Heart right ventricle (tissue), 16 donors: ENCODE results near the gene F11. TPM values are rescaled to one million over a fixed set of nuclear protein-coding genes. Genes with fewer than 3 reads are reported as not detected.

Source experiments
- ATAC-seq, 8 donors: fragments of 200-7000 bp; cut with Tn5 transposase; one replicate each; pipeline ENCODE4 v1.9.1; 2020; ENCODE audit warnings: mild to moderate bottlenecking in 8 of 8, moderate library complexity in 8 of 8, moderate number of reproducible peaks in 1 of 8
- DNase-seq, 2 donors: peaks; one replicate each; pipeline ENCODE4 v3.0.0-alpha.2; 2020
- H3K27ac ChIP-seq, 10 donors: fragments of 200-600 bp; sonication (generic) in 2 of 10; one replicate each; pipeline versions ENCODE4 v1.5.0 to v1.8.0; 2020 to 2022; ENCODE audit warnings: mild to moderate bottlenecking in 3 of 10
- H3K27me3 ChIP-seq, 7 donors: fragments of 200-600 bp; one replicate each; pipeline ENCODE4 v1.8.0; 2021 to 2022; ENCODE audit warnings: mild to moderate bottlenecking in 2 of 7
- H3K36me3 ChIP-seq, 9 donors: fragments of 200-600 bp; sonication (generic) in 1 of 9; one replicate each; pipeline versions ENCODE4 v1.5.0 to v1.8.0; 2020 to 2022; ENCODE audit warnings: mild to moderate bottlenecking in 2 of 9
- H3K4me1 ChIP-seq, 9 donors: fragments of 200-600 bp; sonication (generic) in 1 of 9; one replicate each; pipeline versions ENCODE4 v1.5.0 to v1.8.0; 2020 to 2022; ENCODE audit warnings: mild to moderate bottlenecking in 4 of 9
- H3K4me3 ChIP-seq, 10 donors: fragments of 200-600 bp; sonication (generic) in 2 of 10; one replicate each; pipeline versions ENCODE4 v1.5.0 to v1.8.0; 2020 to 2022; ENCODE audit warnings: mild to moderate bottlenecking in 7 of 10, moderate library complexity in 2 of 10
- H3K9me3 ChIP-seq, 11 donors: fragments of 200-600 bp in 10 of 11; sonication (generic) in 2 of 11; one replicate each; pipeline versions ENCODE4 v1.5.0 to v1.8.0; 2013 to 2022; ENCODE audit warnings: mild to moderate bottlenecking in 2 of 11, control low read depth in 1 of 11, moderate library complexity in 1 of 11
- CTCF ChIP-seq, 9 donors: fragments of 200-600 bp; sonication (generic) in 2 of 9; IDR thresholded peaks; one replicate each; pipeline versions ENCODE4 v1.5.0 to v1.8.0; 2021 to 2022; ENCODE audit warnings: antibody characterized with exemption in 9 of 9, mild to moderate bottlenecking in 5 of 9, moderate library complexity in 1 of 9
- WGBS, 2 donors: extraction: QIAGEN DNeasy Blood & Tissue Kit; methylation state at CpG; one replicate each; pipeline ENCODE4 v1.1.7; 2013; ENCODE audit warnings: inconsistent platforms in 1 of 2; 5-methylcytosine and 5-hydroxymethylcytosine counted together
- intact Hi-C, 10 donors: fragments of 100-400 bp; cut with DNase I; formaldehyde crosslinking; loops; one replicate each; pipeline versions ENCODE4 v1.11.1 to v1.14.2; 2022
- long read RNA-seq, 3 donors: library from polyadenylated mRNA; unstranded; transcript quantifications; one replicate each; pipeline ENCODE4 v2.0.0, GENCODE V29; 2020 to 2021
- polyA plus RNA-seq, 2 donors: library from polyadenylated mRNA; stranded (reverse); fragments of 200-250 nt; gene quantifications; one replicate each; pipeline ENCODE4 v1.2.3, GENCODE V29; 2013
- total RNA-seq, 10 donors: library from RNA; stranded (reverse); fragmentation: NEBNext Ultra II Directional in 3 of 10; extraction: Animal tissue kit (Norgen Biotek cat#: 25700) in 3 of 10; gene quantifications; one replicate each; pipeline versions ENCODE4 v1.2.1 to v1.2.4, GENCODE V29; 2021 to 2023
- donor health status: Arrhythmogenic right ventricular cardiomyopathy.
- donor health status: ischemic (EF 13 %, LVEDD 7.1; RV severe dilation, severe dysfunction).
- donor health status: healthy with polysubstance abuse.
- donor health status: DM: no; HTN: yes; CAD: no.
- donor health status: DM: no; HTN: no; CAD: no.
- donor health status: ischemic (EF 25% LVEDD 6.9; RV normal size, moderate dysfunction).
- donor health status: ischemic (EF 25% LVEDD 5.7; RV mildly dilated, moderate dysfunction).
- donor health status: healthy.
- donor health status: DM: yes; HTN: yes; CAD: no.
- donor health status: Ischemic cardiomyopathy.
- donor health status: ischemic (EF 35%, LVEDD 5.7; RV mildly dilated, moderate dysfunction).
- donor health status: nonischemic (EF 11% LVEDD 7.7; RV severe dilation, severe dysfunction).
- donor health status: DM: yes; HTN: yes; CAD: no.
- donor health status: PGD.
- donor health status: ischemic (EF 29% LVEDD 5.4; RV normal size, mild dysfunction).
- donor health status: nonischemic (EF 23%, LVEDD 6.1; RV moderate dilation, normal function).

The F11 gene
- under 1 TPM in 2 of 10 donors, not detected in 8; 0.16 to 0.37 TPM for total RNA-seq
- polyA plus RNA-seq, result under 1 TPM in 1 of 2 donors, not detected in 1; 0.09 TPM
- long read RNA-seq, donor 1, result 0 reads
- long read RNA-seq, donor 2, result 0 reads
- long read RNA-seq, donor 3, result 0 reads

DNA sequence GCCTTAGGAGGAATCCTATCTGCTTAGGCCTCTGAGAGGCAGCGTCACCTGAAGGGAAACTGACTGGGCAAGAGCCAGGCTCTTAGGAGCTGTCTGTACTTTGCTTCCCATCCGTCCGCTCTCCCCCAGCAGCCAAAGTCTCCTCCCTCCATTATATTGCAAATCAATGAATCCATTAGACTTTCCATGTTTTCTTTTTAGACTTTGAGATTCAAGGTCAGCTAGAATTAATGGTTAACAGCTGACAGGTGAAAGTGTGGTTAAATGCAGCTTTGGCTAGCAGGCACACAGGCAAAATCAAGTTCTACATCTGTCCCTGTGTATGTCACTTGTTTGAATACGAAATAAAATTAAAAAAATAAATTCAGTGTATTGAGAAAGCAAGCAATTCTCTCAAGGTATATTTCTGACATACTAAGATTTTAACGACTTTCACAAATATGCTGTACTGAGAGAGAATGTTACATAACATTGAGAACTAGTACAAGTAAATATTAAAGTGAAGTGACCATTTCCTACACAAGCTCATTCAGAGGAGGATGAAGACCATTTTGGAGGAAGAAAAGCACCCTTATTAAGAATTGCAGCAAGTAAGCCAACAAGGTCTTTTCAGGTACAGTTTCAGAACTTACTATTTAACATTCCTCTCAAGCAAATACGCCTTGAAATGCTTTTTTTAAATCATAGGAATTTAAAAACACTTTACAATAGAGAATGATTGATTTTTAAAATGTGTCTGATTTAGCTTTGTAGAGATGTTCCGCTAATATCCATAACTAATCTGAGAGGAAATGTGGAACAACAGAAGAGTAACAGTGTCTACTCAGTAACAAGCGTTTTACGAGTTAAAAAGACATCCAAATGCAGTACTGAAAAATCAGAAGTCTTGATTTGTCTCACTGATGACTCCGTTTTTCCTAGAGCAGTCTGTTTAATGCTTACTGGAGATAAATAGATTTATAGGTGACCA is at the start of gene F11:
TSS of gene F11 (plus strand) at position 507 of the 970 bp plus-strand sequence. CDS start 948 bp downstream, outside the sequence.
- H3K4me1 ChIP-seq, result peaks cover 0 to 3% (median 0%) of the 10 kb centered on the region in 9 donors
- no peak for TF ChIP-seq CTCF (IDR thresholded peaks at IDR 0.05)
- H3K27me3 ChIP-seq, result peaks cover 0 to 48% (median 5%) of the 10 kb centered on the region in 7 donors
- intact Hi-C loops, result no loop called here
- no peak for DNase-seq
- no peak within 1 kb of the TSS for H3K27ac ChIP-seq
- 69 to 72% methylated on average over 10 of the region's 10 CpGs for WGBS, 2 donors
- H3K4me3 ChIP-seq, result no peak within 1 kb of the TSS
- ATAC-seq, result no peak
- H3K9me3 ChIP-seq, result no peaks in the 10 kb centered on the region
- no peaks in the 10 kb centered on the region for H3K36me3 ChIP-seq

DNA sequence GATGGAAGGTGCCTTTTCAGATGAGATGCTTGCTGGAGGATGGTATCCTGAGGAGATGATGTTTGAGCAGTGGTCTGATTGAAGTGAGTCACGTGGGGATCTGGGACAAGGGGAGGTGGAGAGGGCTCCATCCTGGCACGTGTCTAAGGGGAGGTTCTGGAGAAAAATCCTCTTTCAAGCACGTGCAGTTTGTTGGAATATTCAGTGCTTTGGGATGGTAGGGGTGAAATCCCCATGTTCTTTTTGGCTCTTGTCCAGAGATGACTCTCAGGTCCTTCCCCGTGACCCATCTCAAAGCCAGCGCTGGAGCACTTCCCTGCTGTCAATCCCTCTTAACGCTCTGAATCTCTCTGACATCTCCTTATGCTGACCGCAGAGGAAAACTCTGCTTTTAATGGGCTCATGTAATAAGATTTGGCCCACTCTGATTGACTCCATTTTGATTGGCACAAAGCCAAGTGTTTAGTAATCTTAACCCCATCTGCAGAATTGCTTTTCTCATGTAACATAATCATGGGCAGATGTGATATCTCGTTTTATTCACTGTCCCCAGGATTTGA is 49.4 kb upstream of the F11 start:
- DNase-seq (no peak), ATAC-seq (no peak)
- Histone ChIP-seq H3K9me3 (no peaks in the 10 kb centered on the region), H3K4me3 (no peak overlapping the region), H3K36me3 (peaks cover 0 to 15% (median 0%) of the 10 kb centered on the region in 9 donors), H3K27ac (no peak overlapping the region), H3K4me1 (no peaks in the 10 kb centered on the region), H3K27me3 (no peaks in the 10 kb centered on the region)
- no peak for TF ChIP-seq CTCF (IDR thresholded peaks at IDR 0.05)
- WGBS, 2 donors, result 45 to 53% methylated on average over 8 of the region's 8 CpGs
- intact Hi-C loops, result no loop called here

DNA sequence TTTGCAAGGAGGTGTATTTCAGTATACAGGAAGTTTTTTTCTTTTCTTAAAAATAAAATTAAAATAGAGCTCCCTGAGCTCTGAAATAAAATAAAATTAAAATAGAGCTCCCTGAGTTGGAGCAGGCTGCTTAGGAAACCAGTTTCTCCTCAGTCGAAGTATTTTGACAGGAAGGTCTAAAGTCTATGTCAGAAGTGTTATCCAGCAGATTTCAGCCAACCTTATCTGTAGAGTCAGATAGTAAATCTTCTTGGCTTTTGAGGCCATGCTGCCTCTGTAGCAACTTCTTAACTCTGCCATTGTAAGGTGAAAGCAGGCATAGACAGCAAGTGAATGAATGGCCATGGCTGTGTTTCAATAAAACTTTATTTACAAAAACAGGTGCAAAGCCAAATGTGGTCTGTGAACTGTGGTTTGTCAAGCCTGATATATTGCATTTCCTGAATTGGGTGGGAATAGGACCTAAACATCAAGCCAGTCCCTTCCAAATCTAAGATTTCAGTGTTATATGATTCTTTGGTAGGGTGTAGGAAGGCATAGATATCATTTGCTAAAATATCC is 48.2 kb upstream of the F11 start:
- WGBS, 2 donors, result 37 to 58% methylated on average over 1 of the region's 1 CpG
- Histone ChIP-seq H3K4me3 (no peak overlapping the region), H3K27ac (no peak overlapping the region), H3K9me3 (no peaks in the 10 kb centered on the region), H3K4me1 (no peaks in the 10 kb centered on the region), H3K27me3 (no peaks in the 10 kb centered on the region), H3K36me3 (peaks cover 0 to 3% (median 0%) of the 10 kb centered on the region in 9 donors)
- DNase-seq, result no peak
- no peak for ATAC-seq
- TF ChIP-seq CTCF (IDR thresholded peaks at IDR 0.05), result no peak
- intact Hi-C loops, result no loop called here

DNA sequence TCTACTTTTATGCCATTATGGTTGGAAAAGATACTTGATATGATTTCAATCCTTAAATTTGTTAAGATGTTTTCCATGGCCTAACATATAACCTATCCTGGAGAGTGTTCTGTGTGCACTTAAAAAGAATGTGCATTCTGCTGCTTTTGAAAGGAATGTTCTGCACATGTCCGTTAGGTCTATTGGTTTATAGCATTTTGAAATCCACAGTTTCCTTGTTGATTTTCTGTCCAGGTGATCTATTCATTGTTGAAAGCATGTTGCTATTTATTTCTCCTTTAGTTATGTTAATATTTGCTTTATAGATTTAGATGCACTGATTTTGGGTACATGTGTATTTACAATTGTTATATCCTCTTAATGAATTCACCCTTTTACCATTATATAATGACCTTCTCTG is 44.4 kb upstream of the F11 start:
- Histone ChIP-seq H3K27ac (no peak overlapping the region), H3K4me1 (no peaks in the 10 kb centered on the region), H3K9me3 (peaks cover 0 to 18% (median 6%) of the 10 kb centered on the region in 11 donors), H3K4me3 (no peak overlapping the region), H3K27me3 (no peaks in the 10 kb centered on the region), H3K36me3 (no peaks in the 10 kb centered on the region)
- ATAC-seq (no peak), DNase-seq (no peak)
- intact Hi-C loops, result no loop called here
- 94 to 95% methylated on average over 1 of the region's 1 CpG for WGBS, 2 donors
- no peak for TF ChIP-seq CTCF (IDR thresholded peaks at IDR 0.05)
